Measurements from ENCODE around the gene DNHD1.

DNA sequence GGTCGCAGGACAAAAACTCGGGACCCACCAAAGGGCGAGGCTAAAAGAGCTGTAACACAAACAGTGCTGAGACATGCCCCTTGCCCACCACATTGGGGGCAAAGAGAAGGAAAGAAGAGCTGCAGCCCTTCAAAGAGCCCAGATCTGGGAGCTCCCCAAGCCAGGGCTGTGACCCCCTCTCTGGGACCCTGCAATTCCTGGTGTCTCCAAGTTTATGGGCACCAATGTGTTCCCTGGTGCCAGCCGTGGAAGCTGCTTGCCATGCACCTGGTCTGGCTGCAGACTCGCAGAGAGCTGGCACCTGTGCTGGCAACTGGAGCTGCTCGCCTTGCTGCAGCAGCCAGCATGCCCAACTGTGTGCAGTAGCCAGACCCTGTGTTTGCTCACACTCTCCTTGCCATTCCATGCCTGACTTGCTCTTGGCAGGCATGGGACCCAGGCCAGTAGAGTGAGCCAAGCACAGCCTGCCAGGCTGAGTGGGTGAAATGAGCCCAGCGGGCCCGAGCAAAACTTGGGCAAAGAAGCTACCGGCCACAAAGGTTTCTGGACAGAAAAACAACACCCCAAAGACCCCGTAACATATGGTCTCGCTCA is 90.4 kb downstream of the DNHD1 start:
- TF ChIP-seq, protein P1, sequence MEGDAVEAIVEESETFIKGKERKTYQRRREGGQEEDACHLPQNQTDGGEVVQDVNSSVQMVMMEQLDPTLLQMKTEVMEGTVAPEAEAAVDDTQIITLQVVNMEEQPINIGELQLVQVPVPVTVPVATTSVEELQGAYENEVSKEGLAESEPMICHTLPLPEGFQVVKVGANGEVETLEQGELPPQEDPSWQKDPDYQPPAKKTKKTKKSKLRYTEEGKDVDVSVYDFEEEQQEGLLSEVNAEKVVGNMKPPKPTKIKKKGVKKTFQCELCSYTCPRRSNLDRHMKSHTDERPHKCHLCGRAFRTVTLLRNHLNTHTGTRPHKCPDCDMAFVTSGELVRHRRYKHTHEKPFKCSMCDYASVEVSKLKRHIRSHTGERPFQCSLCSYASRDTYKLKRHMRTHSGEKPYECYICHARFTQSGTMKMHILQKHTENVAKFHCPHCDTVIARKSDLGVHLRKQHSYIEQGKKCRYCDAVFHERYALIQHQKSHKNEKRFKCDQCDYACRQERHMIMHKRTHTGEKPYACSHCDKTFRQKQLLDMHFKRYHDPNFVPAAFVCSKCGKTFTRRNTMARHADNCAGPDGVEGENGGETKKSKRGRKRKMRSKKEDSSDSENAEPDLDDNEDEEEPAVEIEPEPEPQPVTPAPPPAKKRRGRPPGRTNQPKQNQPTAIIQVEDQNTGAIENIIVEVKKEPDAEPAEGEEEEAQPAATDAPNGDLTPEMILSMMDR (IDR thresholded peaks at IDR 0.05): no peak
- TF ChIP-seq POLR2A (IDR thresholded peaks at IDR 0.05): no peak

Data from stomach (tissue), 4 donors.